GM13977 (cell line): ENCODE measurements around the gene CALML6.

ENCODE experiments used
- DNase-seq: peaks from one replicate; pipeline ENCODE4 v3.0.0; 2012; ENCODE audit warnings: low spot score
- CTCF ChIP-seq: IDR thresholded peaks from 2 replicates; pipeline ENCODE4 v1.5.1; 2012; ENCODE audit warnings: mild to moderate bottlenecking, control low read depth; ENCODE audit not compliant: insufficient read depth; ENCODE audit errors: extremely low read depth, missing control alignments
- in situ Hi-C: fragments of 300-500 bp; cut with MboI; formaldehyde crosslinking; loops from one replicate; pipeline ENCODE4 v1.12.0; 2022; ENCODE audit warnings: low sequenced_read_pairs, low pct_unique_long_range_greater_than_20kb, mixed read lengths, inconsistent platforms; ENCODE audit not compliant: unreplicated experiment

CALML6 gene

GRCh38 chr1:1911350-1912041 lies 3.6 kb upstream of the CALML6 start:
- in situ Hi-C loops: no loop called here

GRCh38 chr1:1914101-1914970 lies 724 bp upstream of the CALML6 start:
- in situ Hi-C loops: no loop called here
- no peak for DNase-seq
- TF ChIP-seq CTCF: no peak

More at GRCh38 chr1:1911350-1912041, 3.6 kb upstream of the CALML6 start:
- TF ChIP-seq CTCF: no peak
- DNase-seq: no peak

GRCh38 chr1:1915911-1916840 lies 1.1 kb downstream of the CALML6 start:
- in situ Hi-C loops: no loop called here

GRCh38 chr1:1916851-1917251 lies 1.8 kb downstream of the CALML6 start:
- in situ Hi-C loops: no loop called here
- no peak for TF ChIP-seq CTCF
- DNase-seq: no peak

More at GRCh38 chr1:1915911-1916840, 1.1 kb downstream of the CALML6 start:
- TF ChIP-seq CTCF: no peak
- DNase-seq: no peak

GRCh38 chr1:1917304-1917976 lies 2.4 kb downstream of the CALML6 start:
- in situ Hi-C loops: no loop called here
- TF ChIP-seq CTCF: no peak
- DNase-seq: no peak
